ENCODE results near the gene PRKAA1.

DNA sequence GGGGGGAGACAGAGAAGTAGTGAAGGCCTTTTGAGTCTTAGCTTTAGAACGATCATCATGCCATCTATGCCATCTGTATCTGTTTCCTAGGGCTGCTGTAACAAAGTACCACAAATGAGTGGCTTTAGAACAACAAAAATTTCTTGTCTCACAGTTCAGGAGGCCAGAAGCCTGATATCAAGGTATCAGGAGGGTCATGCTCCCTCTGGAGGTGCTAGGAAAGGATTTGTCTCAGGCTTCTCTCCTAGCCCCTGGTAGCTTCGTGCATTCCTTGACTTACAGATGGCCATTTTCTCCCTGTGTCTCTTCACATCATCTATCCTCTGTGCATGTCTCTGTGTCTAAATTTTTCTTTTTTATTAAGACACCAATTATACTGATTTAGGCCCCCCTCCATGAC lies 48.2 kb upstream of the PRKAA1 start:
- TF ChIP-seq ELF1 (CRISPR knock-in tag; IDR thresholded peaks at IDR 0.05): no peak
- TF ChIP-seq GTF2F1 (IDR thresholded peaks at IDR 0.05; ENCODE audit: low read length): no peak
- TF ChIP-seq NFYB (CRISPR knock-in tag; IDR thresholded peaks at IDR 0.05): no peak
- TF ChIP-seq, protein P1, sequence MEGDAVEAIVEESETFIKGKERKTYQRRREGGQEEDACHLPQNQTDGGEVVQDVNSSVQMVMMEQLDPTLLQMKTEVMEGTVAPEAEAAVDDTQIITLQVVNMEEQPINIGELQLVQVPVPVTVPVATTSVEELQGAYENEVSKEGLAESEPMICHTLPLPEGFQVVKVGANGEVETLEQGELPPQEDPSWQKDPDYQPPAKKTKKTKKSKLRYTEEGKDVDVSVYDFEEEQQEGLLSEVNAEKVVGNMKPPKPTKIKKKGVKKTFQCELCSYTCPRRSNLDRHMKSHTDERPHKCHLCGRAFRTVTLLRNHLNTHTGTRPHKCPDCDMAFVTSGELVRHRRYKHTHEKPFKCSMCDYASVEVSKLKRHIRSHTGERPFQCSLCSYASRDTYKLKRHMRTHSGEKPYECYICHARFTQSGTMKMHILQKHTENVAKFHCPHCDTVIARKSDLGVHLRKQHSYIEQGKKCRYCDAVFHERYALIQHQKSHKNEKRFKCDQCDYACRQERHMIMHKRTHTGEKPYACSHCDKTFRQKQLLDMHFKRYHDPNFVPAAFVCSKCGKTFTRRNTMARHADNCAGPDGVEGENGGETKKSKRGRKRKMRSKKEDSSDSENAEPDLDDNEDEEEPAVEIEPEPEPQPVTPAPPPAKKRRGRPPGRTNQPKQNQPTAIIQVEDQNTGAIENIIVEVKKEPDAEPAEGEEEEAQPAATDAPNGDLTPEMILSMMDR (CRISPR knock-in tag; IDR thresholded peaks at IDR 0.05): no peak
- no peak for TF ChIP-seq SAP130 (CRISPR knock-in tag; IDR thresholded peaks at IDR 0.05; ENCODE audit: low read depth)
- no peak for TF ChIP-seq ZNF724P (CRISPR knock-in tag; IDR thresholded peaks at IDR 0.05; ENCODE audit: borderline replicate concordance)
- TF ChIP-seq, protein P2, sequence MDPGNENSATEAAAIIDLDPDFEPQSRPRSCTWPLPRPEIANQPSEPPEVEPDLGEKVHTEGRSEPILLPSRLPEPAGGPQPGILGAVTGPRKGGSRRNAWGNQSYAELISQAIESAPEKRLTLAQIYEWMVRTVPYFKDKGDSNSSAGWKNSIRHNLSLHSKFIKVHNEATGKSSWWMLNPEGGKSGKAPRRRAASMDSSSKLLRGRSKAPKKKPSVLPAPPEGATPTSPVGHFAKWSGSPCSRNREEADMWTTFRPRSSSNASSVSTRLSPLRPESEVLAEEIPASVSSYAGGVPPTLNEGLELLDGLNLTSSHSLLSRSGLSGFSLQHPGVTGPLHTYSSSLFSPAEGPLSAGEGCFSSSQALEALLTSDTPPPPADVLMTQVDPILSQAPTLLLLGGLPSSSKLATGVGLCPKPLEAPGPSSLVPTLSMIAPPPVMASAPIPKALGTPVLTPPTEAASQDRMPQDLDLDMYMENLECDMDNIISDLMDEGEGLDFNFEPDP (CRISPR knock-in tag; conservative IDR thresholded peaks at IDR 0.05): no peak
- TF ChIP-seq ZNF788 (CRISPR knock-in tag; IDR thresholded peaks at IDR 0.05; ENCODE audit: borderline replicate concordance): no peak
- no peak for TF ChIP-seq CREM (IDR thresholded peaks at IDR 0.05)
- TF ChIP-seq CREM (CRISPR knock-in tag; IDR thresholded peaks at IDR 0.05): no peak

All from HepG2 (cell line).